Stimulated activated naive CD8-positive, alpha-beta T cell treated with anti-CD3 and anti-CD28 coated beads, Interleukin-15, Interleukin-2, amounts not matched to agents 100 ng/mL and 50 ng/mL, for 24 hours (primary cell): Measurements from ENCODE around the gene LLPH.

Source experiments
- H3K27ac Mint-ChIP-seq: one replicate; pipeline ENCODE4 v1.8.0; 2021; ENCODE audit warnings: mild to moderate bottlenecking, mixed read lengths
- H3K27me3 Mint-ChIP-seq: one replicate; pipeline ENCODE4 v1.8.0; 2021; ENCODE audit warnings: mixed read lengths
- H3K36me3 Mint-ChIP-seq: one replicate; pipeline ENCODE4 v1.8.0; 2021; ENCODE audit warnings: low read depth, mixed read lengths
- H3K4me1 Mint-ChIP-seq: one replicate; pipeline ENCODE4 v1.8.0; 2021; ENCODE audit warnings: low read depth, mixed read lengths
- H3K4me3 Mint-ChIP-seq: one replicate; pipeline ENCODE4 v1.8.0; 2021; ENCODE audit warnings: mild to moderate bottlenecking, mixed read lengths
- H3K9me3 Mint-ChIP-seq: one replicate; pipeline ENCODE4 v1.8.0; 2021; ENCODE audit warnings: mixed read lengths

Gene LLPH

DNA sequence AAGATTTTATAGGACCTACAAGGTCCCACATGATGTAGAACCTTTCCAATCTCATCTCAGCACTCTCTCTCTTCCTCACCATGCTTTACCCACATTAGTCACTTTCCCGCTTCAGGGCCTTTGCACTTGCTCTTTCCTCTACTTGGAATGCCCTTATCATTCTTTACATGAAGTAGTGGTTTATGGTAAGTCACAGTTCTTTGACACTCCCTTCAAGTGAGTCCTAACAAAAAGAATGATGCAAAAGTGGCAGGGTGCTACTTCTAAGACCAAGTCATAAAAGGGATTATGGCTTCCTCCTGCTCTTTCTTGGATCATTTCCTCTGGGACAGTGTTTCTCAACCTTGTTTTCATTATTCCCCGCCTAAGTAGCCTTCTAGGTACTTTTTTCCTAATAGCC lies 26.1 kb upstream of the LLPH start:
- Mint-ChIP-seq H3K36me3 (peaks cover 47% of the 10 kb centered on the region), H3K9me3 (peaks cover 5% of the 10 kb centered on the region), H3K4me1 (peaks cover 55% of the 10 kb centered on the region), H3K27me3 (no peaks in the 10 kb centered on the region), H3K4me3 (no peak overlapping the region), H3K27ac (peak overlapping the region; percentile 16)

DNA sequence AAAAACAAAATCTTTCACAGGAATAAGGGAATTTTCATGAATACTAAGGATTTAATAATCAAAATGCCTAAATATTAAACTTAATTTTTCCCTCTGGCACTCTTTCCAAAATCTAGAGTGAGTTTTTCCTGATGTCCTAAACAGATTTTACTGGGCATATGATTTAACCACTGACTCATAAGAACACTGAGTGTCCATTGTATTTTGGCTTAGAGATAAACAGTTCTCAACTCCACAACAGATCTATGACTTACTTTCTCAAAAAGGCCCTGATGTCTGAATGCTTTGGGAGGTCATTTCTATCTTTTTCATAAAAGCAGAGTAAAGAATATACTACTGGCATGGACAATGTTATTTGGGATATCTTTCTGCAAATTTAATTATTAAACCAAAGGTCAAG lies 24.2 kb upstream of the LLPH start:
- Mint-ChIP-seq H3K9me3 (peaks cover 3% of the 10 kb centered on the region), H3K36me3 (peaks cover 39% of the 10 kb centered on the region), H3K4me1 (peaks cover 54% of the 10 kb centered on the region), H3K4me3 (no peak overlapping the region), H3K27ac (peak overlapping the region; percentile 1), H3K27me3 (no peaks in the 10 kb centered on the region)

- Mint-ChIP-seq H3K27ac (peak overlapping the region; percentile 26), H3K4me1 (peaks cover 42% of the 10 kb centered on the region), H3K27me3 (no peaks in the 10 kb centered on the region), H3K36me3 (peaks cover 36% of the 10 kb centered on the region), H3K9me3 (no peaks in the 10 kb centered on the region), H3K4me3 (no peak overlapping the region)
Measured at GRCh38 chr12:66152732-66153131, 22.2 kb upstream of the LLPH start.

- no peaks in the 10 kb centered on the region for H3K9me3 Mint-ChIP-seq
- H3K4me1 Mint-ChIP-seq: peaks cover 30% of the 10 kb centered on the region
- H3K4me3 Mint-ChIP-seq: no peak overlapping the region
- peaks cover 35% of the 10 kb centered on the region for H3K36me3 Mint-ChIP-seq
- peak overlapping the region; percentile 45 for H3K27ac Mint-ChIP-seq
- H3K27me3 Mint-ChIP-seq: no peaks in the 10 kb centered on the region
Measured at GRCh38 chr12:66149702-66150398, 19.3 kb upstream of the LLPH start.

- Mint-ChIP-seq H3K36me3 (peaks cover 68% of the 10 kb centered on the region), H3K27ac (peak overlapping the region; percentile 27), H3K4me1 (peaks cover 12% of the 10 kb centered on the region), H3K4me3 (no peak overlapping the region), H3K27me3 (no peaks in the 10 kb centered on the region), H3K9me3 (peaks cover 8% of the 10 kb centered on the region)
Measured at GRCh38 chr12:66144791-66145754, 14.5 kb upstream of the LLPH start.

DNA sequence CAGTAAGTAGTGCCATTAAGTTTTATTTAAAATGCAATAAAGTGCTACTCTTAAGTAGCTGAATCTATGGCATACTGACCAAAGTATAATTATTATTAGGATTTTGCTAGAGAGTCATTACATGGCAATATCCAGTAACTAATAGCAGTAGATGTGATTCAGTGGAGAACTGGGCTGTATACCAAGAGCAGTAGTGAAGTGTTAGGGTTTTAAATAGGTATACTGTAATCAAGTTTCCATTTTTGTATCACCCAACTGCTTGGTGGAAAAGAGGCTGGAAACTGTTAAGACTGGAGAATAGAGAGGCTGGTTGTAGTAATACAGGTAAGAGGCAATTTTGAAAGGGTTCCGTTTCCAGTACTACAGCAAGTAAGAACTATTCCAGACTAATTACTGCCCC lies 13.3 kb upstream of the LLPH start:
- Mint-ChIP-seq H3K4me1 (peaks cover 12% of the 10 kb centered on the region), H3K9me3 (peaks cover 13% of the 10 kb centered on the region), H3K27me3 (no peaks in the 10 kb centered on the region), H3K4me3 (no peak overlapping the region), H3K36me3 (peaks cover 76% of the 10 kb centered on the region), H3K27ac (no peak overlapping the region)

DNA sequence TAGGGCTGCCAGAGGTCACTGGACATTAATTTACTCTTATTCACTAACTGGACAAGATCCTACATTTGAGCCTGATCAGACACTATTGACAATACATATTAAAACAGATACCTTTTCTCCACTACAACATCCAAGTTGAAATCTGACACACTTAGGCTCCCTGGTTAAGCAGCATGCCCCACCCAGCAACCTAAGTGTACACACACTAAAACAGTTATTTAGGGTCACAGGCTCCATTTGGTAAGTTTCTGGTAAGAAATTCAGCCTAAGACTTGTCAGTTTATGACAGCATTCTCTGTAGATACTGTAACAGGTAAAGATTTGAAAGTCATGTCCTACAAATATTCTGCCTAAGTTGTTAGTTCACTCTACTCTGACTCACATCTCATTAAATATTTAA lies 12.3 kb upstream of the LLPH start:
- Mint-ChIP-seq H3K9me3 (peaks cover 13% of the 10 kb centered on the region), H3K4me1 (peaks cover 12% of the 10 kb centered on the region), H3K27ac (no peak overlapping the region), H3K36me3 (peaks cover 68% of the 10 kb centered on the region), H3K4me3 (no peak overlapping the region), H3K27me3 (no peaks in the 10 kb centered on the region)

DNA sequence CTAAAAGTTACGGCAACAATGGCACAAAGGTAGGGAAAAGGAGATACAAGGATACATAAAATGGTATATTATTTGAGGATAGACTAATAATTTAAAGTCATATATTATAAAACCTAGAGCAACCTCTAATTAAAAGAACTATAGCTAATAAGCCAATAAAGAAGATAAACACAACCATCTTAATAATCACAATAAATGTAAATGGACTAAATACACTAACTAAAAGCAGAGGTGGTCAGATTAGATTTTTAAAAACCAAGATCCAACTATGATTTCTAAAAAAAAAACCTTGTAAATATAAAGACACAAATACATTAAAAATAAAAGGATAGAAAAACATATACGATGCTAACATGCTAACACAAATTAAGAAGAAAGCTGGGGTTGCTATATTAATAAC lies 10.7 kb upstream of the LLPH start:
- Mint-ChIP-seq H3K36me3 (peaks cover 70% of the 10 kb centered on the region), H3K4me3 (no peak overlapping the region), H3K27me3 (no peaks in the 10 kb centered on the region), H3K27ac (no peak overlapping the region), H3K4me1 (peaks cover 12% of the 10 kb centered on the region), H3K9me3 (peaks cover 13% of the 10 kb centered on the region)

DNA sequence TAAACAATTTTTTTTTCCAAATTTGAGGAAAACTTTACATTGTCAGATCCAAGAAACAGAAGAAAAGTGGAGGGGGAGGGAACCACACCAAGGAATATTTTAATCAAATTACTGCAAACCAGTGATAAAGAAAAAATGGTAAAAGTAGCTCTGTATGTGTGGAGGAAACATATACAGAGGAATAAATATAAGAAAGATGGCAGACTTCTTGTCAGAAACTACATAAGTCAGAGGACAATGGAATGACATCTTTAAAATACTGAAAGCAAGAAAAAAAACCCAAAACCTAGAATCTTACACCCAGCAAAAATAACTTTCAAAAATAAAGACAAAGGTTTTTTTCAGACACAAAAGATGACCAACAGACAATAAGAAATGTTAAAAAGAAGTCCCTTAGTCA lies 10.2 kb upstream of the LLPH start:
- H3K36me3 Mint-ChIP-seq: peaks cover 74% of the 10 kb centered on the region
- peaks cover 14% of the 10 kb centered on the region for H3K4me1 Mint-ChIP-seq
- no peak overlapping the region for H3K4me3 Mint-ChIP-seq
- H3K27me3 Mint-ChIP-seq: no peaks in the 10 kb centered on the region
- no peak overlapping the region for H3K27ac Mint-ChIP-seq
- H3K9me3 Mint-ChIP-seq: peaks cover 13% of the 10 kb centered on the region

- no peak overlapping the region for H3K4me3 Mint-ChIP-seq
- H3K27me3 Mint-ChIP-seq: no peaks in the 10 kb centered on the region
- peaks cover 4% of the 10 kb centered on the region for H3K4me1 Mint-ChIP-seq
- peaks cover 13% of the 10 kb centered on the region for H3K9me3 Mint-ChIP-seq
- H3K27ac Mint-ChIP-seq: no peak overlapping the region
- peaks cover 65% of the 10 kb centered on the region for H3K36me3 Mint-ChIP-seq
Measured at GRCh38 chr12:66139328-66139727, 8.8 kb upstream of the LLPH start.

DNA sequence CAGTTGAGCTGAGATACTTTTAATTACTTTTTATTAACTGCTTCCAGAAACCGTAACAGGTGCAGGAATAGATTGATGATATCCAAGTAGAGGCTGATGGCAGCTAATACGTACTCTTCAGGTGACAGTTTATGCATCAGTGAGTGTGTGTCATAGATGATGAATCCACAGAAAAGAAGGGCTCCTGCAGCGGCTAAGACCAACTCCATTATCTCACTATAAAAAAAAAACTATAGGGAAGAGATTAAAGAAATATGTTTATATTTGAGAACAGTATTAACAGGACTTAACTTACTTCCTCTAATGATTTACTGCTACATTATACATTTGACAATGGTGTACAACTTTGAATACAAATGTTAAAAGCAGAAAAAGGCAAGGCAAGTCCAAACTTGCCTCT lies 7.4 kb upstream of the LLPH start:
- Mint-ChIP-seq H3K9me3 (peaks cover 13% of the 10 kb centered on the region), H3K4me3 (no peak overlapping the region), H3K4me1 (peaks cover 5% of the 10 kb centered on the region), H3K27ac (peak overlapping the region; percentile 31), H3K27me3 (no peaks in the 10 kb centered on the region), H3K36me3 (peaks cover 56% of the 10 kb centered on the region)

DNA sequence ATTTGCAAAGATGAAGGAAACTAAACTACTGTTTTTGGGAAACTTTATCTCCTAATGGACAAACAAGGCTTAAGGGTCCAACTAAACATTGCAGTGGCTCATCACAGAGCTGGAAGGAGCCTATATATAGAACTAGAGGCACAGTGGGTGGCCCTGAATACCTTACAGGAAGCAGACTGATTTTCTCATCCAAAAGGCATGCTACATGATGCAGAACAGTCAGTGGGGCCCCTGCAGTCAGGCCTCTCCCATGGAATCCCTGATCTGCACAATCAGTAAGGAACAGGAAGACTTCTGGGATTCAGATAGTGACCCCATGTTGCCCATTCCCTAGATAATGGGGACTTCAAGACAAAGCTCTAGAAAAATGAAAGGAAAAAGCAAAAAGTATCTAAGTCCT lies 1.9 kb upstream of the LLPH start:
- Mint-ChIP-seq H3K27ac (no peak overlapping the region), H3K4me3 (peak overlapping the region; percentile 93), H3K4me1 (peaks cover 51% of the 10 kb centered on the region), H3K9me3 (no peaks in the 10 kb centered on the region), H3K27me3 (no peaks in the 10 kb centered on the region), H3K36me3 (peaks cover 41% of the 10 kb centered on the region)

GRCh38 chr12:66131067-66131688 lies 628 bp upstream of the LLPH start:
- Mint-ChIP-seq H3K27me3 (no peaks in the 10 kb centered on the region), H3K4me3 (peak overlapping the region; percentile 93), H3K9me3 (no peaks in the 10 kb centered on the region), H3K36me3 (peaks cover 47% of the 10 kb centered on the region), H3K27ac (peak overlapping the region; percentile 75), H3K4me1 (peaks cover 56% of the 10 kb centered on the region)

- Mint-ChIP-seq H3K27me3 (no peaks in the 10 kb centered on the region), H3K4me3 (peak overlapping the region; percentile 93), H3K27ac (peak overlapping the region; percentile 75), H3K36me3 (peaks cover 56% of the 10 kb centered on the region), H3K9me3 (no peaks in the 10 kb centered on the region), H3K4me1 (peaks cover 58% of the 10 kb centered on the region)
Measured at GRCh38 chr12:66129934-66130266, 650 bp downstream of the LLPH start.

- no peaks in the 10 kb centered on the region for H3K27me3 Mint-ChIP-seq
- H3K36me3 Mint-ChIP-seq: peaks cover 69% of the 10 kb centered on the region
- H3K4me3 Mint-ChIP-seq: no peak overlapping the region
- H3K27ac Mint-ChIP-seq: no peak overlapping the region
- H3K9me3 Mint-ChIP-seq: no peaks in the 10 kb centered on the region
- H3K4me1 Mint-ChIP-seq: peaks cover 54% of the 10 kb centered on the region
Measured at GRCh38 chr12:66127650-66128049, 2.9 kb downstream of the LLPH start.
